ENCODE measurements around the gene KCNJ9. TPM values are rescaled to one million over a fixed set of nuclear protein-coding genes. Genes with fewer than 3 reads are reported as not detected.
A peak's percentile ranks its signal among the peaks of the same experiment; 100 is the strongest.

Gene KCNJ9
- total RNA-seq, 3 donors from 2014 or later: 0.47 TPM; not detected in 2

- ATAC-seq: no peak
- H3K4me1 ChIP-seq (ENCODE audit: low read depth): no peaks in the 10 kb centered on the region
- no peaks in the 10 kb centered on the region for H3K36me3 ChIP-seq (ENCODE audit: low read depth)
- intact Hi-C loops (cut with DNase I, micrococcal nuclease): no loop called here
- no peak for TF ChIP-seq CTCF (IDR thresholded peaks at IDR 0.05)
- no peaks in the 10 kb centered on the region for H3K9me3 ChIP-seq
- no peak for DNase-seq
- no peak overlapping the region for H3K4me3 ChIP-seq
Observed at GRCh38 chr1:160068225-160068624, 13.1 kb upstream of the KCNJ9 start.

GRCh38 chr1:160069460-160070231 is 11.7 kb upstream of the KCNJ9 start, which contains the start of gene KCNJ10:
Gene KCNJ10 (minus strand): TSS chr1:160070160. CDS start chr1:160042532, 27,628 bp downstream.
- Histone ChIP-seq H3K4me1 (ENCODE audit: low read depth) (no peaks in the 10 kb centered on the region), H3K36me3 (ENCODE audit: low read depth) (no peaks in the 10 kb centered on the region), H3K4me3 (no peak within 1 kb of the TSS), H3K9me3 (no peaks in the 10 kb centered on the region)
- ATAC-seq: peak; percentile 40
- DNase-seq: no peak
- no peak for TF ChIP-seq CTCF (IDR thresholded peaks at IDR 0.05)
- intact Hi-C loops (cut with DNase I, micrococcal nuclease): no loop called here

- intact Hi-C loops (cut with DNase I, micrococcal nuclease): no loop called here
- no peak for TF ChIP-seq CTCF (IDR thresholded peaks at IDR 0.05)
- peak; percentile 86 for ATAC-seq
- DNase-seq: peak; percentile 67 to 76 (median 73)
- no peaks in the 10 kb centered on the region for H3K36me3 ChIP-seq (ENCODE audit: low read depth)
- H3K4me1 ChIP-seq (ENCODE audit: low read depth): no peaks in the 10 kb centered on the region
- H3K4me3 ChIP-seq: no peak overlapping the region
- H3K9me3 ChIP-seq: no peaks in the 10 kb centered on the region
Observed at GRCh38 chr1:160070243-160071163, 10.8 kb upstream of the KCNJ9 start.

GRCh38 chr1:160071289-160071688 is 10.0 kb upstream of the KCNJ9 start:
- TF ChIP-seq CTCF (IDR thresholded peaks at IDR 0.05): no peak
- no peak for DNase-seq
- intact Hi-C loops (cut with DNase I, micrococcal nuclease): no loop called here
- no peak for ATAC-seq
- Histone ChIP-seq H3K4me3 (no peak overlapping the region), H3K9me3 (no peaks in the 10 kb centered on the region), H3K36me3 (ENCODE audit: low read depth) (no peaks in the 10 kb centered on the region), H3K4me1 (ENCODE audit: low read depth) (no peaks in the 10 kb centered on the region)

- no peak for TF ChIP-seq CTCF (IDR thresholded peaks at IDR 0.05)
- H3K4me3 ChIP-seq: no peak overlapping the region
- no peaks in the 10 kb centered on the region for H3K9me3 ChIP-seq
- intact Hi-C loops (cut with DNase I, micrococcal nuclease): no loop called here
- DNase-seq (no peak), ATAC-seq (no peak)
- no peaks in the 10 kb centered on the region for H3K36me3 ChIP-seq (ENCODE audit: low read depth)
- H3K4me1 ChIP-seq (ENCODE audit: low read depth): no peaks in the 10 kb centered on the region
Observed at GRCh38 chr1:160074865-160075264, 6.5 kb upstream of the KCNJ9 start.

All from mucosa of descending colon (tissue), 3 donors.